CD14-positive monocyte (primary cell): ENCODE measurements around the gene WNT5B. TPM values are rescaled to one million over a fixed set of nuclear protein-coding genes. Genes with fewer than 3 reads are reported as not detected.

Experiments used
- DNase-seq, 3 donors: peaks; one replicate each; pipeline ENCODE4 v3.0.0-alpha.2; 2011 to 2022
- H2AFZ ChIP-seq: 2 replicates; pipeline ENCODE4 v1.6.0; 2012; ENCODE audit warnings: mild to moderate bottlenecking, low read depth, low read length, inconsistent platforms; ENCODE audit not compliant: insufficient read depth, poor library complexity, severe bottlenecking
- H3K27ac ChIP-seq, 2 donors: 1 replicate in 1 of 2; 2 replicates in 1 of 2; pipeline ENCODE4 v1.5.1; 2012 to 2013; ENCODE audit warnings: low read length in 2 of 2, control low read depth in 1 of 2, inconsistent platforms in 1 of 2, low read depth in 1 of 2, mild to moderate bottlenecking in 1 of 2
- H3K27me3 ChIP-seq, 2 donors: one replicate each; pipeline versions ENCODE4 v1.6.0 to v1.6.1; 2011 to 2013; ENCODE audit warnings: low read length in 2 of 2; ENCODE audit not compliant: control insufficient read depth in 2 of 2, insufficient read depth in 2 of 2
- H3K36me3 ChIP-seq, 2 donors: replicated peaks in 1 of 2; 1 replicate in 1 of 2; 2 replicates in 1 of 2; pipeline versions ENCODE4 v1.5.1 to v1.6.1; 2012 to 2013; ENCODE audit warnings: low read length in 2 of 2, control low read depth in 1 of 2, inconsistent platforms in 1 of 2, mild to moderate bottlenecking in 1 of 2; ENCODE audit not compliant: insufficient read depth in 2 of 2, control insufficient read depth in 1 of 2
- H3K4me1 ChIP-seq, 2 donors: 1 replicate in 1 of 2; 2 replicates in 1 of 2; pipeline versions ENCODE4 v1.5.1 to v1.6.1; 2012 to 2013; ENCODE audit warnings: low read length in 2 of 2, control low read depth in 1 of 2, inconsistent platforms in 1 of 2, mild to moderate bottlenecking in 1 of 2, moderate library complexity in 1 of 2; ENCODE audit not compliant: insufficient read depth in 2 of 2, control insufficient read depth in 1 of 2
- H3K4me2 ChIP-seq: replicated peaks from 2 replicates; pipeline ENCODE3; 2012; ENCODE audit warnings: low read length, moderate library complexity, mild to moderate bottlenecking; ENCODE audit not compliant: poor library complexity, severe bottlenecking; ENCODE audit errors: extremely low read depth
- H3K4me3 ChIP-seq, 3 experiments: fragments of 200-600 bp in 1 of 3; sonication (generic) in 1 of 3; replicated peaks in 1 of 3; 1 replicate in 2 of 3; 2 replicates in 1 of 3; pipeline ENCODE4 v1.5.1; 2011 to 2013; ENCODE audit warnings: low read length in 3 of 3, mild to moderate bottlenecking in 3 of 3, control low read depth in 2 of 3, low read depth in 2 of 3, inconsistent platforms in 1 of 3, moderate library complexity in 1 of 3
- H3K79me2 ChIP-seq: 2 replicates; pipeline ENCODE4 v1.6.0; 2012; ENCODE audit warnings: mild to moderate bottlenecking, control low read depth, inconsistent platforms, low read length, moderate library complexity; ENCODE audit not compliant: insufficient read depth
- H3K9ac ChIP-seq: 2 replicates; pipeline ENCODE4 v1.6.0; 2017; ENCODE audit warnings: low read length, mild to moderate bottlenecking; ENCODE audit not compliant: insufficient read depth, poor library complexity, severe bottlenecking
- H3K9me3 ChIP-seq, 2 donors: replicated peaks in 1 of 2; 1 replicate in 1 of 2; 2 replicates in 1 of 2; pipeline versions ENCODE4 v1.5.1 to v1.6.1; 2012 to 2013; ENCODE audit warnings: low read length in 2 of 2, control low read depth in 1 of 2; ENCODE audit not compliant: control insufficient read depth in 1 of 2, insufficient read depth in 1 of 2
- H4K20me1 ChIP-seq: 2 replicates; pipeline ENCODE4 v1.6.0; 2012; ENCODE audit warnings: mild to moderate bottlenecking, low read length, control low read depth, moderate library complexity; ENCODE audit not compliant: insufficient read depth
- H3K27ac Mint-ChIP-seq, 7 donors: one replicate each; pipeline ENCODE4 v1.8.0; 2020; ENCODE audit warnings: mild to moderate bottlenecking in 7 of 7, mixed read lengths in 7 of 7, moderate library complexity in 6 of 7, inconsistent platforms in 2 of 7
- H3K27me3 Mint-ChIP-seq, 3 donors: one replicate each; pipeline ENCODE4 v1.8.0; 2021 to 2022; ENCODE audit warnings: low read depth in 3 of 3, mild to moderate bottlenecking in 3 of 3, mixed read lengths in 3 of 3, moderate library complexity in 3 of 3, inconsistent platforms in 1 of 3
- H3K36me3 Mint-ChIP-seq, 2 donors: one replicate each; pipeline ENCODE4 v1.8.0; 2020; ENCODE audit warnings: mixed read lengths in 2 of 2, inconsistent platforms in 1 of 2, mild to moderate bottlenecking in 1 of 2
- H3K4me1 Mint-ChIP-seq: one replicate; pipeline ENCODE4 v1.8.0; 2020; ENCODE audit warnings: mild to moderate bottlenecking, mixed read lengths
- H3K4me3 Mint-ChIP-seq, 2 donors: one replicate each; pipeline ENCODE4 v1.8.0; 2020; ENCODE audit warnings: mild to moderate bottlenecking in 2 of 2, mixed read lengths in 2 of 2, moderate library complexity in 1 of 2
- H3K9me3 Mint-ChIP-seq, 7 donors: one replicate each; pipeline ENCODE4 v1.8.0; 2020 to 2022; ENCODE audit warnings: mixed read lengths in 7 of 7, mild to moderate bottlenecking in 6 of 7, moderate library complexity in 6 of 7, inconsistent platforms in 2 of 7
- CTCF ChIP-seq: fragments of 200-600 bp; IDR thresholded peaks from one replicate; pipeline ENCODE4 v1.8.0; 2022; ENCODE audit warnings: antibody characterized with exemption, mild to moderate bottlenecking
- WGBS: methylation state at CpG from one replicate; pipeline ENCODE4 v1.1.5; 2013; ENCODE audit warnings: missing lambda C conversion rate; ENCODE audit not compliant: insufficient coverage; 5-methylcytosine and 5-hydroxymethylcytosine counted together
- intact Hi-C, 2 donors: fragments of 100-400 bp; cut with micrococcal nuclease; formaldehyde crosslinking; loops; one replicate each; pipeline versions ENCODE4 v1.15.0 to v1.15.1; 2023
- polyA plus RNA-seq, 3 donors: library from polyadenylated mRNA; depleted of rRNA in 1 of 3; unstranded in 2 of 3; stranded (reverse) in 1 of 3; fragments of 300-500 nt in 2 of 3; fragments of >200 nt in 1 of 3; fragmentation: Illumina TruSeq in 2 of 3; gene quantifications; 1 replicate in 2 of 3; 2 replicates in 1 of 3; pipeline ENCODE4 v1.2.3, GENCODE V29; 2012 to 2021

WNT5B gene
- polyA plus RNA-seq, 3 donors = 2.7 to 4.1 (median 3.1) TPM

DNA sequence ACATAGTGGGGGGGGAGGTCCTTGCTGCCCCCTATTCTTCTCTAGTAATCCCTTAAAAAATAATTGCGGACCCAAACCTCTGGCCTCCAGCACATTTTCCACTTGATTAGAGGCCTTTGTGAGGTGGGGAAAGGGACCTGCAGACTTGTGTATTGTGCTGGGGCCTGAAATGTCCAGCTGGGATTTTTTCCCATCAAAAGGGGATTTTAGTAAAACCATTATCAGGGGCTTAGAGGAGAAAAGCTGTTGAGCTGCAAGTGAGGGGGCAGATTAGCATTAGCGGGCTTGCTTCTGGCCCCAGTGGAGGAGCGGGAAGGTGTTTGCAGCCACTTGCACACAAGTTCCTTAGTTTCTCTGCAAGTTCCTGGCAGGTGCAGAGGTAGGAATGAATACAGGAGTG, 48.5 kb upstream of the WNT5B start:
- Mint-ChIP-seq H3K4me3 (peak overlapping the region in 1 of 2 donors; percentile 43), H3K4me1 (peaks cover 24% of the 10 kb centered on the region), H3K27ac (peak overlapping the region in 1 of 7 donors; percentile 43), H3K9me3 (peaks cover 0 to 2% (median 0%) of the 10 kb centered on the region in 7 donors), H3K36me3 (peaks cover 5 to 14% of the 10 kb centered on the region in 2 donors), H3K27me3 (peaks cover 15 to 24% (median 17%) of the 10 kb centered on the region in 3 donors)
- H4K20me1 ChIP-seq = no peaks in the 10 kb centered on the region
- no peaks in the 10 kb centered on the region for H3K9me3 ChIP-seq
- no peak overlapping the region for H3K4me2 ChIP-seq
- peaks cover 0 to 3% of the 10 kb centered on the region in 2 donors for H3K36me3 ChIP-seq
- H3K9ac ChIP-seq = no peak overlapping the region
- peaks cover 4 to 8% of the 10 kb centered on the region in 2 donors for H3K4me1 ChIP-seq
- intact Hi-C loops = loop anchor here (5.0 to 10.0 kb wide), 3 partner anchors 303 to 1016 kb away; no protein-coding TSS in a partner anchor
- H3K27ac ChIP-seq = no peak overlapping the region
- H2AFZ ChIP-seq = no peak overlapping the region
- H3K79me2 ChIP-seq = no peaks in the 10 kb centered on the region
- no peak for DNase-seq
- 100% methylated on average over 1 of the region's 3 CpGs for WGBS
- no peak overlapping the region for H3K4me3 ChIP-seq
- no peak for TF ChIP-seq CTCF
- H3K27me3 ChIP-seq = peaks cover 4 to 8% of the 10 kb centered on the region in 2 donors

DNA sequence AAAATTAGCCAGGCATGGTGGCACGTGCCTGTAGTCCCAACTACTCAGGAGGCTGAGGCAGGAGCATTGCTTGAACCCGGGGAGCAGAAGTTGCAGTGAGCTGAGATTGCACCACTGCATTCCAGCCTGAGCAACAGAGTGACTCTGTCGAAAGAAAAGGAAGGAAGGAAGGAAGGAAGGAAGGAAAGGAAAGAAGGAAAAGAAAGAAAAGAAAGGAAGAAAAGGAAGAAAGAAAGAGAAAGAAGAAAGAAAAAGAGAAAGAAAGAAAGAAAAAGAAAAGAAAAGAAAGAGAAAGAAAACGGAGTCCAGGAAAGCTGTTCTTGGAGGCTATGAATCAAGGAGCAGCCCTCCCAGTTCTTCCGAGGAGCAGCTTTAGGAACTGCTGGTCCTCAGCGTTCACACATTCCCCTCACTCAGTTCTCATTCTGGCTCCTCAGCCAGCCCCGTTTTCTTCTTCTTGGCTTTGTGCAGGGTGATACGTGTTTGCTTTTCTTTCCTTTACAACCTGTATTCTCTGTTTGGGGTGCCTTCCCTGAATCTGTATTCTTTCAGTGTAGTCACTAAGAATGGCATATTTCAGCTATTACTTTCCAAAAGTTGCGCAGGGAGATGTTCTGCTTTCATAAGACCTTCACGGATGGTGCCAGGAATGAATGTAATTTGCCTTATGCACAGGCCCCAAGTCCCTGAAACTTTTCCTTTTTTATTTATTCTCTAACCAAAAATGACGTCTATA, 46.9 kb upstream of the WNT5B start:
- peaks cover 10 to 25% of the 10 kb centered on the region in 2 donors for H3K36me3 Mint-ChIP-seq
- Histone ChIP-seq H3K36me3 (peaks cover 0 to 18% of the 10 kb centered on the region in 2 donors), H3K4me2 (no peak overlapping the region), H3K27ac (no peak overlapping the region), H3K27me3 (no peaks in the 10 kb centered on the region), H3K4me1 (peaks cover 4 to 8% of the 10 kb centered on the region in 2 donors), H4K20me1 (no peaks in the 10 kb centered on the region), H3K4me3 (no peak overlapping the region), H3K79me2 (no peaks in the 10 kb centered on the region), H3K9ac (no peak overlapping the region), H3K9me3 (no peaks in the 10 kb centered on the region), H2AFZ (no peak overlapping the region)
- peak overlapping the region in 3 of 7 donors; percentile 46 to 54 (median 50) for H3K27ac Mint-ChIP-seq
- peaks cover 14% of the 10 kb centered on the region for H3K4me1 Mint-ChIP-seq
- no peak for TF ChIP-seq CTCF
- DNase-seq = no peak
- peaks cover 0 to 2% (median 0%) of the 10 kb centered on the region in 7 donors for H3K9me3 Mint-ChIP-seq
- WGBS = 74% methylated on average over 7 of the region's 11 CpGs
- peaks cover 3 to 7% (median 4%) of the 10 kb centered on the region in 3 donors for H3K27me3 Mint-ChIP-seq
- intact Hi-C loops = loop anchor here (2.0 to 10.0 kb wide), 5 partner anchors 305 to 1017 kb away; no protein-coding TSS in a partner anchor
- H3K4me3 Mint-ChIP-seq = no peak overlapping the region
